HT-29 (cell line): ENCODE results near the gene DDIAS. TPM values are rescaled to one million over a fixed set of nuclear protein-coding genes. Genes with fewer than 3 reads are reported as not detected.
"Not testable (repeated sequence)": the region's sequence is repeated elsewhere in the genome, so short reads cannot be mapped to it uniquely, and the experiment has no call there.

Experiments
- DNase-seq: peaks from one replicate; pipeline ENCODE4 v3.0.0-alpha.2; 2015; ENCODE audit warnings: low spot score
- total RNA-seq: library from RNA; depleted of rRNA; stranded (reverse); fragments of >200 nt; shearing (Covaris generic); gene quantifications from 2 replicates; pipeline ENCODE4 v1.2.3, GENCODE V29; 2014

Gene DDIAS
- total RNA-seq, 1 experiment from 2014 or later: 5.2 TPM

DNA sequence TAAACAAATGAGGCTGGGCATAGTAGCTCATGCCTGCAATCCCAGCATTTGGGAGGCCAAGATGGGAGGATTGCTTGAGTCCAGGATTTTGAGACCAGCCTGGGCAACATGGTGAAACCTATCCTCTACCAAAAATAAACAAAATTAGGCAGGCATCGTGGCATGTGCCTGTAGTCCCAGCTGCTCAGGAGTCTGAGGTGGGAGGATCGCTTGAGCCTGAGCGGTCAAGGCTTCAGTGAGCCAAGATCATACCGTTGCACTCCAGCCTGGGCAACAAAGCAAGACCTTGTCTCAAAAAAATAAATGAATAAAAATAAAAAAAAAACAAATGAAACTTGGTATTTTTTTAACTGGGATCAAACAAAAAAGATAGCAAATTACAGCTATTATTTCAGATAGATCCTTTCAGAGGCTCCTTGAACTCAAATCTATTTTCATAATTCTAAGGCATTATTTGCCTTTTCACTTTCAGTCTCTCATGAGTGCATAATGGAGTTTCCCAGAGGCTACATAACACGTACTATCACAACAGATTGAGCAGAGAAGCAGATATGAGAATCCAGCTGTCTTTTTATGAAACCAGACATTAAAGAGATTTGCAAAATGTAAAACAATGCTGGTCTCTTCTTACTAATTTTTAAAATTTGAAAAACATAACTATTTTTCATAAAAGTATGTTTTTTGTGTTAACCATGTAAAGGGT lies 23.1 kb downstream of the DDIAS start:
- DNase-seq: no peak

DNA sequence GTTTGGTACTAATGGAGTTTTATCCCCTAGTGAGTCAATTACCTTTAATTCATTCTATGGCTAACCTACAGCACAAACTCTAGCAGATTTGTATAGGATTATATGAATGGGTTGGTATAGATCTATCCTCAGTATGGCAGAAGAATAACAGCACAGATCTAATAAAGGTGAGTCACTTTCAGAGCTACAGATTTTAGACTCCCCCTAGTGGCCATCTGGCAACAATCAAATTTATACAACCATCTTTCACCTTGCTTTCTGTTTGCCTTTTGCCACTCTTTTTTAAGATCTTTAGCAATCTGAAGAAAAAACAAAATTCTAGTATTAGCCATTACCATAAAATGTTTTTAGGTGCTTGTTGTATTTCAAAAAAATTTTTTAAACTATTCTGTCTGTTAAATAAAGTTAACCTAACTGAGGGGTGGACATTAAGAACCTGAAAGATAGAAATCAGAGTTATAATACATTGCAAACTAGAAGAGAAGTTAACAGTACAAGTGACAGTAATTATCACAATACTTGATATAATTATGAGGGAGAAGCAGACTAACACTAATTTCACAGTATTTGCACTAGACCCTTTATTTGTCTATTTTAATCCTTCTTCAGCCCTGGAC lies 25.8 kb downstream of the DDIAS start:
- DNase-seq: peak; percentile 83

DNA sequence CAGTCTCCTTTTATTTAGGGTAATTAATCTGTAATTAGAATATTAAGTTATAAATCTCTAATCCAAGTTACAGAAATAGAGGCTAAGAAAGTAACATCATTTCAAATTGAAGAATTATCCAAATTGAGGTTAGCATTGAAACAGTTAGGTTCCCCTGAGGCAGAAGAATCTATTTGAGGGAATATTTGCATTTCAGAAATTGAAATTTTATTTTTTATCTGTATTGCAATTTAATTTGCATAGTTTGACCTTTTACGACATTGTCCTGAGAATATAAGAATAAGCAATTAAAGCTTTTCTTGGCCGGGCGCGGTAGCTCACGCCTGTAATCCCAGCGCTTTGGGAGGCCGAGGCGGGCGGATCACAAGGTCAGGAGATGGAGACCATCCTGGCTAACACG lies 27.6 kb downstream of the DDIAS start:
- DNase-seq: no peak

DNA sequence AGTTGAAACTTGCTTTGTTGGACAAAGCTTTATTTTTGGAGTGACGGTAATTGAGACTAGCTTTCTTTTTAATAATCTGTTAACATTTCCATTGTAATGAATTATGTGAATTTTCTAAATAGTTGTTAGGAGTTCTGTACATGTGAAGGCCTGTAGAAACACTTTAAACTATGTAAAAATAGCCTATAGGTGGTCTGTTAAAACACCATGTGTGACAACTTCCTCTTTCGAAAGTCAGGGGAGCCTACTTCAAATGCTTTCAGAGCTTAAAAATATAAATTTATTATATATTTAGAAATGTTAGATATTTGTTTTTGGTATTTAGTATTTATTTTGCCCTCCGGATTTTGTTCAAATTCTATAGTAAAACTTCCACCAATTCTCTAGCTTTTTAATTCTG lies 28.7 kb downstream of the DDIAS start:
- no peak for DNase-seq

DNA sequence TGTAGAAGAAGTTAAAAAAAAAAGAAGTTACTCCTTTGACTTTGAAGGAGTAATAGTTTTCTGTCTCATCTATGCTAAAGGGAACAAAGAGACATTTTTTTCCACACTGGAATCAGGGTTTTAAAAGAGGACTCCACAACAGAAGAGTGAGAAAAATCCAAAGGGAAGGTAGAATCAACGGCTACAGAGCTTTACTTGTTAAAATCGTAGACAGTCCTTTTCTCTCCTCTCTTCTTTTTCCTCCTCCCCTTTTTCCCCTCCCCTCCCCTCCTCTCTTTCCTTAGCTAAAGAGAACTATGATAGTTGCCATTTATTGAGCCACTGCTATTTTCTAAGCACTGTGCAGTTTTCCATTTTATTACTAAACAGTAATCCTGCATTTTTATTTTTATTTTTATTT lies 29.2 kb downstream of the DDIAS start:
- no peak for DNase-seq

DNA sequence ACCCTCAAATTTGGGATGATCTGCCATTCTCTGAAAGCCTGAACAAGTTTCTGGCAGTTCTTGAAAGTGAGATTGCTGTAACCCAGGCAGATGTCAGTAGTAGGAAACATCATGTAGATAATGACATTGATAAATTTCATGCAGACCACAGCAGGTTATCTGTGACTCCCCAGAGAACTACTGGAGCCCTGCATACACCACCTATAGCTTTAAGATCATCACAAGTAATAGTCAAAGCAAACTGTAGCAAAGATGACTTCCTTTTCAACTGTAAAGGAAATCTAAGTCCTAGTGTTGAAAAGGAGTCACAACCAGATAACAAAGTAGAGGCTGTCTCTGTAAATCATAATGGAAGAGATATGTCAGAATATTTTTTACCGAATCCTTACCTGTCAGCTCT lies 31.0 kb downstream of the DDIAS start:
- no peak for DNase-seq

DNA sequence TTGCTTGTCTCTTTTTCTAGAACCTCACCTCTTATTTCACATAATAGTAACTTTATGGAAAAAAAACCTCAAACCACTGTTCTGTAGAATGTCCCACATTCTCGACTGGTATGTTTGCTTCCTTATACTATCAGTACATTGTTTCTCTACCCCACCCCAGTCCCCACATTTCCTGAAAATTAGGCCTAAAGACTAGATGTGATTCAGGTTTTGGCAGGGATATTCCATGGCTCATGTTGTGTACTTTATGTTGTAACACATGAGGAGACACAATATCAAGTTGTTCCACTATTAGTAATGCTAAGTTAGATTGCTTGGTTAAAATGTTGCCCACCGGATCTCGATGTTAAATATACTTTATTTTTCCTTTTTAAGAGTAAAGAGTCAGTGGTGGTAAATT lies 34.7 kb downstream of the DDIAS start:
- no peak for DNase-seq

DNA sequence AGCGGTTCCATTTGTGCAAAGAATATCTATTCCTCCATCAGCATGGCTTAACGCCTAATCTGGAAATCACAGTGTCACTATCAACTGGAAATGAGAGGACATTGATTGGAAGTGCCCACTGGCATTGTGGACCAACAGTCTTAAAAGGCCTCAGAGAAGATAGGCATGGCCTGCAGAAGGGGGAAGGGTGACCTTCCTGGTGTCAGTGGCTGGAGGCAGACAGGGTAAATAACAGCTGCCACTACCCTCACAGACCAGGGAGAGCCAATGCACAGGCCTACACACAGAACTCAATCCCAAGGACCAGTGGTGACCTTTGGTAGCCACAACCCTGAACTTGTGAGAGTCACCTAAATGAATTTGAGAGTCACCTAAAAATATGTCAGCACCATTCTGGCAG lies 36.0 kb downstream of the DDIAS start:
- DNase-seq: no peak

DNA sequence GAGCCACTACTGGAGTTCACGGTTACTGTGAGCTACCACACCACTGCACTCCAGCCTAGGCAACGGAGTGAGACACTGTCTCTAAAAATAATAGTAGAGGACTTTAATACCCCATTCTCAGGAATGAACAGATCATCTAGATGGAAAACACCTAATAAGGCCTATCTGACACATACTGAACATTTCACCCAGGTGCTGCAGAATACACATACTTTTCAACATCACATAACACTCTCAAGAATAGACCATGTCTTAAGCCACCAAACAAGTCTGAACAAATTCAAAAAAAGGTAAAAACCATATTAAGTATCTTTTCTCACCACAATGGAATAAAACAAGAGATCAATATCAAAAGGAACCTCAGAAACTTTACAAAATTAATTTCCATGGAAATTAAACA lies 37.9 kb downstream of the DDIAS start:
- DNase-seq: no peak

DNA sequence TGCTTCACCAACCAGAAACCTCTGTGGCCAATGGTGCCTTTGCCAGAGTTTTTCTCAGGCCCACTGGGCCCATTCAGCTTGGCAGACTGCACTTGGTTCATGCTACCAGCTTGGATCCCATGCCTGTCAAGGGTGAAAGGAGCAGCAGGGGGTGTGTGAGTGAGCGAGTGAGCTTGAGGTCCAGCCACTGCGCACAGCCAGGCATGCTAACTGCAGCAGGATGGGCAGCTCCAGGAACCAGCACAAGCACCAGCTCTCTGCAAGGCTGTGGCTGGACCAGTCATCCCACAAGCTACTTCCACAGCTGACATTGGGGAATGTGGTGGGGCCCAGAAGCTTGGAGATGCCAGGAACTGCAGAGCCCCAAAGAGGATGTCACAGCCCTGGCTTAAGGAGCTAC lies 40.8 kb downstream of the DDIAS start:
- DNase-seq: no peak

DNA sequence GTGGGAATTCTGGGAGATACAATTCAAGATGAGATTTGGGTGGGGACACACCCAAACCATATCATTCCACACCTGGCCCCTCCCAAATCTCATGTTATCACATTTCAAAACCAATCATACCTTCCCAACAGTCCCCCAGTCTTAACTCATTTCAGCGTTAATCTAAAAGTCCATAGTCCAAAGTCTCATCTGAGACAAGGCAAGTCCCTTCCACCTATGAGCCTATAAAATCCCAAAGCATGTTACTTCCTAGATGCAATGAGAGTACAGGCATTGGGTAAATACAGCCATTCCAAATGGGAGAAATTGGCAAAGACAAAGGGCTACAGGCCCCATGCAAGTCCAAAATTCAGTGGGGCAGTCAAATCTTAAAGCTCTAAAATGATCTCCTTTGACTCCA lies 41.9 kb downstream of the DDIAS start:
- not testable (repeated sequence) for DNase-seq

DNA sequence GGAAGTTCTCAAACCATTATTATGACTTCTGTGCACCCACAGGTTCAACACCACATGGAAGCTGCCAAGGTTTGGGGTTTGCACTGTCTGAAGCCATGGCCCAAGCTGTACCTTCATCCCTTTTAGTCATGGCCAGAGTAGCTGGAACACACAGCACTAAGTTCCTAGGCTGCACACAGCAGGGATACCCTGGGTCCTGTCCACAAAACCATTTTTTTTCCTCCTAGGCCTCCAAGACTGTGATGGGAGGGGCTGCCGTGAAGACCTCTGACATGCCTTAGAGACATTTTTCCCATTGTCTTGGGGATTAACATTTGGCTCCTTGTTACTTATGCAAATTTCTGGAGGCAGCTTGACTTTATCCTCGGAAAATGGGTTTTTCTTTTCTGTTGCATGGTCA lies 42.7 kb downstream of the DDIAS start:
- DNase-seq: no peak

DNA sequence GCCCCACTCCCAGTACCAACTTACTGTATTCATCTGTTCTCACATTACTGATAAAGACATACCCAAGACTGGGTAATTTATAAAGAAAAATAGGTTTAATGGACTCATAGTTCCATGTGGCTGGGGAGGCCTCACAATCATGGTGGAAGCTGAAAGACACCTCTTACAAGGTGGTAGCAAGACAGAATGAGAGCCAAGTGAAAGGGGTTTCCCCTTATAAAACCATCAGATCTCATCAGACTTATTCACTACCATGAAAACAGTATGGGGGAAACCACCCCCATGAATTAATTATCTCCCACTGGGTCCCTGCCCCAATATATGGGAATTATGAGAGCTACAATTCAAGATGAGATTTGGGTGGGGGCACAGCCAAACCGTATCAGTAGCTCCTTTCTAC lies 43.5 kb downstream of the DDIAS start:
- DNase-seq: not testable (repeated sequence)

DNA sequence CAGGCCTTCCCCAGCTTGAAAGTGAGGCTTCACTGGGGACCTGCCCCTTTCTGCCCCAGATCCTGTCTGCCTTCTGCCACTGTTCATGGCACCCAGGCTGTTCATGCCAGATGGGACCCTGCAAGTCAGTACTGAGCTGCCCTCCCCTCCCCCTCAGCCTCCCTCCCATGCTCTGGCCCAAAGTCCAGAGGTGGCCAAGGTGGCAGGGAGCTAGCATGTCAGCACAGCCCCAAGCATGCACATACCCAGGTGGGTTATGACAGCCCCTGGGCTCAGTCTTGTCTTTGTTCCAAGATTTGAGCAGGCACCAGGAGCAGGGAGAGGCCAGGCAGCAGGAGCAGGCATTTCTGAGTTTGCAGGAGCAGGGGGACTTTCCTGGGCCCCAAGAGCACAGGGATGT lies 44.1 kb downstream of the DDIAS start:
- DNase-seq: no peak

DNA sequence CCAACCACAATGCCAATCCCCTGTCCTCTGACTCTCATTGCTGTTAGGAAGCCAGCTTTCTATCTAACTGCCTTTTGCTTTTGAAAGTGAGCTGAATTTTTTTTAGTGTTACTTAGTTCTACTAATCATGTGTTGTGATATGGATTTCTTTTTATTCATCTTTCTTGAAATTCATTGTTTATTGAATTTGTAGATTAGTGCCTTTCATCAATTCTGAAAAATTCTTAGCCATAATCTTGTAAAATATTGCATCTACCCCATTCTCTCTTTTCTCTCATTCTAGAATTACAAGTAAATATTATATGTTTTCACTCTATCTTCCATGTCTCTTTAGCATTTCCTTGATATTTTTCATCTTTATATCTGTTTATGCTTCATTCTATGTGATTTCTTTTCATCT lies 47.8 kb downstream of the DDIAS start:
- DNase-seq: no peak

DNA sequence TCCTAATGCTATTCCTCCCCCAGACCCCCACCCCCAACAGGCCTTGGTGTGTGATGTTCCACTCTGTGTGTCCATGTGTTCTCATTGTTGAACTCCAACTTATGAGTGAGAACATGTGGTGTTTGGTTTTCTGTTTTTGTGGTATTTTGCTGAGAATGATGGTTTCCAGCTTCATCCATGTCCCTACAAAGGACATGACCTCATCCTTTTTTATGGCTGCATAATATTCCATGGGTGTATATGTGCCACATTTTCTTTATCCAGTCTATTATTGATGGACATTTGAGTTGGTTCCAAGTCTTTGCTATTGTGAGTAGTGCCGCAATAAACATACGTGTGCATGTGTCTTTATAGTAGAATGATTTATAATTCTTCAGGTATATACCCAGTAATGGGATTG lies 49.0 kb downstream of the DDIAS start:
- DNase-seq: not testable (repeated sequence)

DNA sequence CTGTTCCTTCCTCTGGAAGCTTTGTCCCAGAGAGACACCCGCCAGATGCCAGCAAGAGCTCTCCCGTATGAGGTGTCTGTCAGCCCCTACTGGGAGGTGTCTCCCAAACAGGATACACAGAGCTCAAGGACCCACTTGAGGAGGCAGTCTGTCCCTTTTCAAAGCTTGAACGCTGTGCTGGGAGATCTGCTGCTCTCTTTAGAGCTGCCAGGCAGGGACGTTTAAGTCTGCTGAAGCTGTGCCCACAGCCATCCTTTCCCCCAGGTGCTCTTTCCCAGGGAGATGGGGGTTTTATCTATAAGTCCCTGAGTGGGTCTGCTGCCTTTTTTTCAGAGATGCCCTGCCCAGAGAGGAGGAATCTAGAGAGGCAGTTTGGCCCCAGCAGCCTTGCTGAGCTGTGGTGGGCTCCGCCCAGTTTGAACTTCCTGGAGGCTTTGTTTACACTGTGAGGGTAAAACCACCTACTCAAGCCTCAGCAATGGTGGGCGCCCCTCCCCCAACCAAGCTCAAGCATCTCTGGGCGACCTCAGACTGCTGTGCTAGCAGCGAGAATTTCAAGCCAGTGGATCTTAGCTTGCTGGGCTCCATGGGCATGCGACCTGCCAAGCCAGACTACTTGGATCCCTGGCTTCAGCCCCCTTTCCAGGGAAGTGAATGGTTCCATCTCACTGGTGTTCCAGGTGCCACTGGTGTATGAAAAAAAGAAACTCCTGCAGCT lies 54.4 kb downstream of the DDIAS start:
- DNase-seq: not testable (repeated sequence)

DNA sequence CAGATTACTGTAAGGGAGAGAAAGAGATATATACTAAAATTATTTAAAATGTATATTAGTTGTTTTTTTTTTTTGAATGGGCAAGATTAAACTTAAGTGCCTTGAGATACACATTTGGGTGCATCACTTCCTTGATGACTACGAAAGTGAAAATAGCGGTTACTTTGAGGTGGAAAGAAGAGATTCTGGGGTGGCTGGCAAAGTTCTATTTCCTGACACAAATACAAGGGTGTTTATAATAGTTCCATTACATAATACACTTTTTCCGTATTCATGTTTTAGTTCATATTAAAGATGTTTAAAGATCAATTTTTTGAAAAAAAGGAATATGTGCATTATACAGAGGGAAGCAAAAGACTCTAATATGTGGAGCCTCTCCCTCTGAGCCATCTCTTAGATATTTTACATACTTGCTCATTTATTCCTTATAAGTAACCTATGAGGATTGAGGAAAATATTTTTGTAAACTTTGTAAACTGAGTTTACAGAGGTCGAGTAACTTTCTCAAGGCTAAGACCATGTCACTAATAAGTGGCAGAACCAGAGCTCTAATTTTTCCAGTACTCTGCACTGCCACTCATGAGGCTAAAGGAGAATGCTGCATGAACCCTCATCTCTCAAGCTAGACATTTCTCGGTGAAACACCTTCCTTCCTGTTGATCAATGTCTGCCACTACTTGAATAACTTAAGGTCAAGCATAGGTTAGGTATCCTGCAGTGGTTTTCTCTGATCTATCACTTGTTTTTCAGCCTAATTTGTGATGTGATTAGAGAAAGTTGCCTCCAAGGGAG lies 58.6 kb downstream of the DDIAS start:
- DNase-seq: no peak

DNA sequence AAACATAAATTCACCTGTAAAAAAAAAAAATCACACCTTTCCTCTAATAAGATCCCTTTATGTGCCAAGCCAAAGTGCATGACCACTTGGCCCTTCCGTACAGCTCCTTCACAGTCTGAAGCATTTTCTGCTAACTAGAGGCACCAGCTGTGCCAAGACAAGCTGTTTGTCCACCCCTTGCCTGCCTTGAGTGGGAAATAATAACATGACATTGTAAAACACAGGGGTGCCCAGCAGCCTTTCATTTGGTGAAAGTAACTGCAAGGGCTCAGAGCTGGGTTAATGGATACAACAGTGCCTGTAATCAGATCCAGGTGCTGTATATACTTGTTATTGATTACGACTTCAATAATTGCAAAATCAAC lies 59.2 kb downstream of the DDIAS start:
- no peak for DNase-seq

DNA sequence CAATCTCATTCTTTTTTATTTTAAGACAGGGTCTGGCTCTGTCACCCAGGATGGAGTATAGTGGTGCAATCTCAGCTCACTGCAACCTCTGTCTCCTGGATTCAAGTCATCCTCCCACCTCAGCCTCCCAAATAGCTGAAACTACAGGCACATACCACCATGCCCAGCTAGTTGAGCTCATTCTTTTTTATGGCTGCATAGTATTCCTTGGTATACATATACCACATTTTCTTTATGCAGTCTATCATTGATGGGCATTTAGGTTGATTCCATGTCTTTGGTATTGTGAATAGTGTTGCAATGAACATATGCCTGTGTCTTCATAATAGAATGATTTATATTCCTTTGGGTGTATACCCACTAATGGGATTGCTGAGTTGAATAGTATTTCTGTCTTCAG lies 60.5 kb downstream of the DDIAS start:
- DNase-seq: not testable (repeated sequence)

DNA sequence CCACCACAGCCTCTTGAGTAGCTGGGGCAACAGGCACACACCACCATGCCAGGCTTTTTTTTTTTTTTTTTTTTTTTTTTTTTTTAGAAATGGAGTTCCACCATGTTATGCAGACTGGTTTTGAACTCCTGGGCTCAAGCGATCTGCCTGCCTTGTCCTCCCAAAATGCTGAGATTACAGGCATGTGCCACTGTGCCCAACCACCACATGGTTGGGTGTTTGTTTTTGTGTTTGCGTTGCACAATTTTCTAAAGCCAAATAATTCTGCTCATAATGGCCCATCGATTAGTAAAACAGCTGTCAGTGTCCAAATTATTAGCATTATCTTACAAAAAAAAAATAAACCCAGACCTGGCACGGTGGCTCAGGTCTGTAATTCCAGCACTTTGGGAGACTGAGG lies 65.8 kb downstream of the DDIAS start:
- DNase-seq: no peak

DNA sequence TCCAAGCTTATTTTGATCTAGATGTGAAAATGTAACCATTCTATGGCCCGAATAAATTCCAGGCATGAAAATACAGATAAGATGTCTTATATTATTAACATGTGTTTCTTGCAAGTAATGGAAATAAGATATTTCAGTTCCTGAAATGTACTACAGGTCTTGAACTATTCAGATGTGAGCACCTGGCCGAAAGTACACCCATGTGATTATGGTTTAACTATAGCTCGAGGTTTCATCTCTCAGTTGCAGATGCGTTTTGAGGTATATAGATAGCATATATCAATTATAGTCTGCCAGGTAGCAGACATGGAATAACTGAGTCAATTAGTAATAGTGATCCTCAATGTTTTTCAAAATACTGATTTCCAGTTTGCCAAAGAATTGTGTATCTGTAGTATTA lies 68.3 kb downstream of the DDIAS start:
- no peak for DNase-seq
